Endometrium (tissue), 2 donors: ENCODE results near the gene LRAT.

ENCODE experiments used
- FAIRE-seq: peaks from 2 replicates; lab custom pipeline; 2012; peaks lifted over from hg19 to GRCh38; lab: Jason Lieb, UNC
- donor health status: control.
- donor health status: control.

LRAT gene

DNA sequence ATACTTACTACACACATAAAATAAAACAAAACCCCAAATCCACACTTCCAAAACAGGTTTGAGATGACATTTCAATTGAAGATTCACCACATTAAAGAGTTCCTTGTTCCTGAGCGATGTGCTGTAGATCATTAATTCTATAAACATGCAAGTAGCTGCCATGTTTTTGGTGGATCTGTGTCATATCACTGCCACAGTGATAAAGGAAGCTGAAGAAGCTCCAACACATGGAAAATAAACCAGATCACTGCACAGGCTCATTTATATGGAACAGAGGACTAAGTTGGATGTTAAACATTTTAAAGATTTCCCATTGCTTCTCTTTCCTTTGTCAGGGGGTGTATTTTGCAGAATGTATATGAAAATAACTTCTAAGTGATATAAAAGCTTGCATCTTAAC lies 34.5 kb downstream of the LRAT start:
- no peak for FAIRE-seq

- FAIRE-seq, result peak; percentile 93
Observed at GRCh38 chr4:154779362-154779947, 35.7 kb downstream of the LRAT start.

GRCh38 chr4:154781126-154781982 lies 37.6 kb downstream of the LRAT start, which contains the start of gene RBM46:
Gene RBM46 (plus strand): TSS chr4:154781272. CDS start chr4:154796753, 15,481 bp downstream.
- no peak for FAIRE-seq

DNA sequence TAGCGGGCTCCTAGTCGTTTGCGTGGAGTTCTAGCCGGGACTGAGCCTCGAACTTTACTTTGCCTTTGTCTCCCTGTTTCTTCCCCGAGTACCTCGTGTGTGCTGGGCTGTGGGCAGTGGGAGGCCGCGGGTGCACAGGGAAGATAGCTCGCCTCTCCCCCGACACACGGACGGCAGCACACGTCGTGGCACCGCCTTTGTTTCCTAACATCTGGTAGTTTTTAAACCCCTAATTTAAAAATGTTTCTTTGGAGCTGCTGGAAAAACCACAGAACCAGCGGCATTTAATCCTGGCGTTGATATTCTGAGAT lies 38.1 kb downstream of the LRAT start:
- no peak for FAIRE-seq
